HCT116 (cell line): ENCODE results near the gene TULP4. TPM values are rescaled to one million over a fixed set of nuclear protein-coding genes. Genes with fewer than 3 reads are reported as not detected.

ENCODE experiments used
- ATAC-seq: fragments of 200-7000 bp; cut with Tn5 transposase; 2 replicates; pipeline ENCODE4 v1.9.1; 2020; ENCODE audit warnings: mild to moderate bottlenecking, moderate library complexity
- BruUV-seq: library from RNA; stranded (reverse); fragments of 400-500 nt; replicated peaks from 2 replicates; lab custom pipeline; 2021; lab: Mats Ljungman, UMichigan
- CTCF ChIA-PET: fragments of 300-600 bp; sonication (Branson Sonifier 250); formaldehyde crosslinking; loops from one replicate; lab custom pipeline; 2021; ENCODE audit warnings: antibody characterized with exemption; lab: Charles Lee
- POLR2A ChIA-PET: fragments of 300-600, 350-600 bp; sonication (Branson Sonifier 250); formaldehyde crosslinking; loops from one replicate; lab custom pipeline; 2021; ENCODE audit warnings: antibody characterized with exemption; lab: Charles Lee
- RAD21 ChIA-PET, 2 experiments: fragments of 300-600 bp; sonication (Branson Sonifier 250); formaldehyde crosslinking; loops; one replicate each; lab custom pipeline; 2023; ENCODE audit warnings: low total read pairs in 2 of 2; ENCODE audit not compliant: uncharacterized antibody in 2 of 2, unreplicated experiment in 2 of 2, low non-redundant PET in 1 of 2; lab: Charles Lee
- DNase-seq: peaks from one replicate; pipeline ENCODE4 v3.0.0-alpha.2; 2010; ENCODE audit warnings: low read depth, low spot score
- H2AFZ ChIP-seq: fragments of 200-600 bp; shearing (Covaris generic), sonication (generic); 2 replicates; pipeline ENCODE4 v1.6.1; 2017; ENCODE audit warnings: low read depth, mixed run types, mixed read lengths, antibody characterized with exemption, low read length; ENCODE audit not compliant: poor library complexity, severe bottlenecking
- H3K27ac ChIP-seq: 2 replicates; pipeline ENCODE4 v1.5.1; 2012; ENCODE audit warnings: low read depth, low read length
- H3K27me3 ChIP-seq: fragments of 200-600 bp; sonication (generic); 2 replicates; pipeline ENCODE4 v1.6.1; 2016; ENCODE audit warnings: mixed run types, low read length, mixed read lengths; ENCODE audit not compliant: insufficient read depth
- H3K36me3 ChIP-seq, 2 experiments: fragments of 200-500 bp in 1 of 2; fragments of 200-600 bp in 1 of 2; sonication (Bioruptor generic) in 1 of 2; sonication (generic) in 1 of 2; 2 replicates each; pipeline versions ENCODE4 v1.5.1 to v1.6.1; 2014 to 2016; ENCODE audit warnings: low read length in 2 of 2, inconsistent platforms in 1 of 2, mixed read lengths in 1 of 2, mixed run types in 1 of 2; ENCODE audit not compliant: insufficient read depth in 2 of 2, control insufficient read depth in 1 of 2
- H3K4me1 ChIP-seq, 2 experiments: fragments of 200-600 bp in 1 of 2; sonication (generic) in 1 of 2; 2 replicates each; pipeline versions ENCODE4 v1.5.1 to v1.6.1; 2012 to 2017; ENCODE audit warnings: low read length in 2 of 2, inconsistent platforms in 1 of 2, mild to moderate bottlenecking in 1 of 2, mixed read lengths in 1 of 2, mixed run types in 1 of 2, moderate library complexity in 1 of 2; ENCODE audit not compliant: insufficient read depth in 2 of 2, control insufficient read depth in 1 of 2
- H3K4me2 ChIP-seq: fragments of 200-600 bp; sonication (generic); 2 replicates; pipeline ENCODE4 v1.6.1; 2017; ENCODE audit warnings: mixed run types, low read length, mixed read lengths
- H3K4me3 ChIP-seq, 2 experiments: fragments of 200-600 bp in 1 of 2; sonication (generic) in 1 of 2; replicated peaks in 1 of 2; 2 replicates each; pipeline ENCODE4 v1.5.1; 2011 to 2016; ENCODE audit warnings: low read length in 2 of 2, control low read depth in 1 of 2, low read depth in 1 of 2, mild to moderate bottlenecking in 1 of 2, mixed read lengths in 1 of 2, mixed run types in 1 of 2
- H3K79me2 ChIP-seq: fragments of 200-600 bp; sonication (generic); 2 replicates; pipeline ENCODE4 v1.6.1; 2017; ENCODE audit warnings: mild to moderate bottlenecking, mixed run types, low read length, moderate library complexity, mixed read lengths; ENCODE audit not compliant: insufficient read depth
- H3K9ac ChIP-seq: fragments of 200-600 bp; sonication (generic); 2 replicates; pipeline ENCODE4 v1.6.1; 2016; ENCODE audit warnings: low read length, mixed read lengths
- H3K9me2 ChIP-seq: fragments of 200-600 bp; sonication (generic), shearing (Covaris generic); 2 replicates; pipeline ENCODE4 v1.6.1; 2017; ENCODE audit warnings: mixed run types, mild to moderate bottlenecking, moderate library complexity; ENCODE audit not compliant: insufficient read depth
- H3K9me3 ChIP-seq, 2 experiments: fragments of 200-500 bp in 1 of 2; fragments of 200-600 bp in 1 of 2; sonication (Bioruptor generic) in 1 of 2; sonication (generic) in 1 of 2; 2 replicates each; pipeline ENCODE4 v1.6.1; 2014 to 2017; ENCODE audit warnings: low read length in 2 of 2, mixed read lengths in 2 of 2, inconsistent platforms in 1 of 2, low read depth in 1 of 2, mild to moderate bottlenecking in 1 of 2, mixed run types in 1 of 2, moderate library complexity in 1 of 2; ENCODE audit not compliant: control insufficient read depth in 1 of 2, insufficient read depth in 1 of 2
- H4K20me1 ChIP-seq: fragments of 200-600 bp; sonication (generic), shearing (Covaris generic); 2 replicates; pipeline ENCODE4 v1.6.1; 2017; ENCODE audit warnings: mixed run types, mild to moderate bottlenecking, moderate library complexity; ENCODE audit not compliant: insufficient read depth
- CBX3 ChIP-seq: IDR thresholded peaks from 2 replicates; pipeline ENCODE4 v1.6.1; 2012; ENCODE audit warnings: low read depth
- CEBPB ChIP-seq: IDR thresholded peaks from 2 replicates; pipeline ENCODE4 v1.6.1; 2012; ENCODE audit warnings: low read depth
- ELF1 ChIP-seq: IDR thresholded peaks from 2 replicates; pipeline ENCODE4 v1.6.1; 2012; ENCODE audit warnings: low read depth, borderline replicate concordance
- EZH2 ChIP-seq: fragments of 200-600 bp; sonication (generic); IDR thresholded peaks from 2 replicates; pipeline ENCODE4 v1.6.1; 2017; ENCODE audit warnings: antibody characterized with exemption, mixed run types
- JUND ChIP-seq: IDR thresholded peaks from 2 replicates; pipeline ENCODE4 v1.6.1; 2012
- POLR2A ChIP-seq: IDR thresholded peaks from 2 replicates; pipeline ENCODE4 v1.7.0; 2011; ENCODE audit warnings: borderline replicate concordance; ENCODE audit not compliant: insufficient read depth, insufficient read length; ENCODE audit errors: extremely low read depth
- POLR2AphosphoS5 ChIP-seq: IDR thresholded peaks from 2 replicates; pipeline ENCODE4 v1.6.1; 2011; ENCODE audit warnings: mild to moderate bottlenecking, low read depth, low read length, moderate library complexity
- SIN3A ChIP-seq: IDR thresholded peaks from 2 replicates; pipeline ENCODE4 v1.6.1; 2012; ENCODE audit warnings: low read depth
- SRF ChIP-seq: IDR thresholded peaks from 2 replicates; pipeline ENCODE4 v1.6.1; 2012; ENCODE audit warnings: low read depth
- TCF7L2 ChIP-seq: IDR thresholded peaks from 2 replicates; pipeline ENCODE4 v1.7.0; 2011; ENCODE audit warnings: borderline replicate concordance, inconsistent platforms; ENCODE audit not compliant: insufficient read depth, insufficient read length; ENCODE audit errors: extremely low read depth
- YY1 ChIP-seq: IDR thresholded peaks from 2 replicates; pipeline ENCODE4 v1.6.1; 2011; ENCODE audit warnings: low read length, low read depth, moderate library complexity, mild to moderate bottlenecking; ENCODE audit not compliant: insufficient replicate concordance; ENCODE audit errors: extremely low read depth
- ZNF274 ChIP-seq: fragments of 200-500 bp; sonication (Bioruptor generic); IDR thresholded peaks from 2 replicates; pipeline ENCODE4 v1.6.1; 2014; ENCODE audit warnings: mild to moderate bottlenecking, low read depth, low read length, inconsistent platforms
- intact Hi-C: fragments of 100-400 bp; cut with micrococcal nuclease; formaldehyde crosslinking; loops from 2 replicates; pipeline ENCODE4 v1.10.0; 2022
- total RNA-seq: library from RNA; stranded (reverse); gene quantifications from one replicate; pipeline ENCODE4 v1.2.1, GENCODE V29; 2021; ENCODE audit not compliant: unreplicated experiment
- TF ChIP-seq, protein P1 (sequence below): IDR thresholded peaks from 2 replicates; pipeline ENCODE4 v1.6.1; 2012; ENCODE audit warnings: low read depth
- TF ChIP-seq, protein P2 (sequence below), 3 experiments: fragments of 200-600 bp in 1 of 3; sonication (generic) in 1 of 3; IDR thresholded peaks in 2 of 3; conservative IDR thresholded peaks in 1 of 3; 2 replicates each; pipeline ENCODE4 v1.5.1; 2012 to 2017; ENCODE audit warnings: low read depth in 2 of 3, low read length in 2 of 3, antibody characterized with exemption in 1 of 3, borderline replicate concordance in 1 of 3, control low read depth in 1 of 3, mild to moderate bottlenecking in 1 of 3, mixed read lengths in 1 of 3, mixed run types in 1 of 3, moderate library complexity in 1 of 3; ENCODE audit not compliant: insufficient read depth in 1 of 3

TULP4 gene
- total RNA-seq, 1 experiment from 2014 or later: 70.8 TPM

DNA sequence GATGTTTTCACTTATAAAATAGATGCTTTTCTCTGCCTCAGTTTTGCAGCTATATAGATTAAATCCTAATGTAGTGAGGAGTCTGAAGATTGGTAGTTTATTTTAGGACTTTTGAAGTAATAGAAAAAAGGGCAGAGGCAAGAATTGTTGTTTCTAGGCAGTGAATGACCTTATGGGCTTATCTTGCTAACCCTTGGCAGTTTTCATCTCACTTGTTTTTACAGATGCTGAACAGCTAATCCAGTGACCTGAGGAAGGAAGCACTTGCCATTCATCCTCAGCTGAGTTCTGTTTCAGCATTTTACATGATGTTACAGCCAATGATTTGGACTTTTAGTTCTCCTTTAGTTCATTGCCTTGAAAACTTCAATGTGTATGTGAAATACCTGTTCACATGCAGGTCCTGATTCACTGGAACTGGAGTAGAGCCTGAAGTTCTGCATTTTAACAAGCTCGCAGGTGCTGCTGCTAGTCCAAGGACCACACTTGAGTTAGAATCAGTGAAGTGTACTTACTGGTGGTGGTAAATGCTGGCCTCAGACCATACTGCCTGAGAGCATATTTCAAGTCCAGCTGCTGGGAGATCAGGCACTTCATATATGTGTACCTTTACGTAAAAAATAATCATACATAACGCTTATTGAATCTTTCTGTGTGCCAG is 86.9 kb downstream of the TULP4 start:
- DNase-seq: no peak
- Histone ChIP-seq H3K9me3 (no peaks in the 10 kb centered on the region), H3K79me2 (no peaks in the 10 kb centered on the region), H3K4me2 (no peak overlapping the region), H3K27ac (no peak overlapping the region), H3K9me2 (no peaks in the 10 kb centered on the region), H3K4me1 (no peaks in the 10 kb centered on the region), H3K9ac (no peak overlapping the region), H2AFZ (no peak overlapping the region), H3K36me3 (no peaks in the 10 kb centered on the region), H4K20me1 (no peaks in the 10 kb centered on the region), H3K27me3 (no peaks in the 10 kb centered on the region), H3K4me3 (no peak overlapping the region)
- POLR2A ChIA-PET: no interaction called here
- CTCF ChIA-PET: interaction anchor here (1.6 kb wide), 1 partner anchor 206 kb away, joined by 3 read pairs; no protein-coding TSS in a partner anchor
- RAD21 ChIA-PET: no interaction called here
- TF ChIP-seq CBX3: no peak
- TF ChIP-seq, protein P1, sequence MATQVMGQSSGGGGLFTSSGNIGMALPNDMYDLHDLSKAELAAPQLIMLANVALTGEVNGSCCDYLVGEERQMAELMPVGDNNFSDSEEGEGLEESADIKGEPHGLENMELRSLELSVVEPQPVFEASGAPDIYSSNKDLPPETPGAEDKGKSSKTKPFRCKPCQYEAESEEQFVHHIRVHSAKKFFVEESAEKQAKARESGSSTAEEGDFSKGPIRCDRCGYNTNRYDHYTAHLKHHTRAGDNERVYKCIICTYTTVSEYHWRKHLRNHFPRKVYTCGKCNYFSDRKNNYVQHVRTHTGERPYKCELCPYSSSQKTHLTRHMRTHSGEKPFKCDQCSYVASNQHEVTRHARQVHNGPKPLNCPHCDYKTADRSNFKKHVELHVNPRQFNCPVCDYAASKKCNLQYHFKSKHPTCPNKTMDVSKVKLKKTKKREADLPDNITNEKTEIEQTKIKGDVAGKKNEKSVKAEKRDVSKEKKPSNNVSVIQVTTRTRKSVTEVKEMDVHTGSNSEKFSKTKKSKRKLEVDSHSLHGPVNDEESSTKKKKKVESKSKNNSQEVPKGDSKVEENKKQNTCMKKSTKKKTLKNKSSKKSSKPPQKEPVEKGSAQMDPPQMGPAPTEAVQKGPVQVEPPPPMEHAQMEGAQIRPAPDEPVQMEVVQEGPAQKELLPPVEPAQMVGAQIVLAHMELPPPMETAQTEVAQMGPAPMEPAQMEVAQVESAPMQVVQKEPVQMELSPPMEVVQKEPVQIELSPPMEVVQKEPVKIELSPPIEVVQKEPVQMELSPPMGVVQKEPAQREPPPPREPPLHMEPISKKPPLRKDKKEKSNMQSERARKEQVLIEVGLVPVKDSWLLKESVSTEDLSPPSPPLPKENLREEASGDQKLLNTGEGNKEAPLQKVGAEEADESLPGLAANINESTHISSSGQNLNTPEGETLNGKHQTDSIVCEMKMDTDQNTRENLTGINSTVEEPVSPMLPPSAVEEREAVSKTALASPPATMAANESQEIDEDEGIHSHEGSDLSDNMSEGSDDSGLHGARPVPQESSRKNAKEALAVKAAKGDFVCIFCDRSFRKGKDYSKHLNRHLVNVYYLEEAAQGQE: no peak
- no peak for TF ChIP-seq POLR2A
- TF ChIP-seq SIN3A: no peak
- TF ChIP-seq ELF1: no peak
- no peak for TF ChIP-seq SRF
- no peak for TF ChIP-seq JUND
- TF ChIP-seq ZNF274: no peak
- no peak for TF ChIP-seq TCF7L2
- TF ChIP-seq CEBPB: no peak
- TF ChIP-seq EZH2: no peak
- TF ChIP-seq YY1: no peak
- TF ChIP-seq POLR2AphosphoS5: no peak
- TF ChIP-seq, protein P2, sequence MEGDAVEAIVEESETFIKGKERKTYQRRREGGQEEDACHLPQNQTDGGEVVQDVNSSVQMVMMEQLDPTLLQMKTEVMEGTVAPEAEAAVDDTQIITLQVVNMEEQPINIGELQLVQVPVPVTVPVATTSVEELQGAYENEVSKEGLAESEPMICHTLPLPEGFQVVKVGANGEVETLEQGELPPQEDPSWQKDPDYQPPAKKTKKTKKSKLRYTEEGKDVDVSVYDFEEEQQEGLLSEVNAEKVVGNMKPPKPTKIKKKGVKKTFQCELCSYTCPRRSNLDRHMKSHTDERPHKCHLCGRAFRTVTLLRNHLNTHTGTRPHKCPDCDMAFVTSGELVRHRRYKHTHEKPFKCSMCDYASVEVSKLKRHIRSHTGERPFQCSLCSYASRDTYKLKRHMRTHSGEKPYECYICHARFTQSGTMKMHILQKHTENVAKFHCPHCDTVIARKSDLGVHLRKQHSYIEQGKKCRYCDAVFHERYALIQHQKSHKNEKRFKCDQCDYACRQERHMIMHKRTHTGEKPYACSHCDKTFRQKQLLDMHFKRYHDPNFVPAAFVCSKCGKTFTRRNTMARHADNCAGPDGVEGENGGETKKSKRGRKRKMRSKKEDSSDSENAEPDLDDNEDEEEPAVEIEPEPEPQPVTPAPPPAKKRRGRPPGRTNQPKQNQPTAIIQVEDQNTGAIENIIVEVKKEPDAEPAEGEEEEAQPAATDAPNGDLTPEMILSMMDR (IDR thresholded peaks at IDR 0.05 in 2 of 3, conservative IDR thresholded peaks at IDR 0.05 in 1 of 3; ENCODE audit: borderline replicate concordance in 1 of 3, insufficient read depth in 1 of 3, low read depth in 2 of 3, low read length in 2 of 3): no peak
- intact Hi-C loops: no loop called here
- no TSS peak for BruUV-seq
- no peak for ATAC-seq
